Kidney capillary endothelial cell (primary cell): ENCODE measurements around the gene ITPR2.
A peak's percentile ranks its signal among the peaks of the same experiment; 100 is the strongest.
"Not testable (repeated sequence)": the region's sequence is repeated elsewhere in the genome, so short reads cannot be mapped to it uniquely, and the experiment has no call there.

Experiments used
- DNase-seq: peaks from one replicate; pipeline ENCODE4 v3.0.0-alpha.2; 2018; ENCODE audit warnings: low spot score

The ITPR2 gene

DNA sequence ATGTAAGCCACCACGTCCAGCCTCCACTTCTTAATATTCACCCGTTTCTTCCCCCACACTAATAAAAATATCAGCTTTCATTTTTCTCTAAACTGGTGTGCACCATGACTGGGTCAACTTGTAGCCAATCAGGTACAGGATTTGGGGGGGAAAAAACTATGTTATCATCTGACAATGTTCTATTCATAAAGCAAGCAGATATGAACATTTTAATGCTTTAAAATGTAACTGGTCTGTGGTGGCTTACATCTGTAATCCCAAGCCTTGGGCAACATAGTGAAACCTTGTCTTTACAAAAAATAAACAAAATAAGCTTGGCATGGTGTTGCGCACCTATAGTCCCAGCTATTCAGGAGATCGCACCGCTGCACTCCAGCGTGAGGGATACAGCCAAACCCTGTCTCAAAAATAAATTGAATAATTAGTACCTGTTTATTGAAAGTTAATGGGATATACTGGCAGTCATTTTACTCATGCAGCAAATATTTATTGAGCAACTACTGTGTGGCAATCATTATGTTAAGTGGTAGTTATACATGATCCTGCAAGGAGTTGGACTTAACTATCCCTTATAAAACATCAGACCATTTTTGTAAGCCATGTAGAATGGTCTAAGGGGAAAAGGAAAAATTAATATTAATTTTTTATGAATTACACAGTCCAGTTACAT is 15.3 kb upstream of the ITPR2 start:
- DNase-seq: no peak

DNA sequence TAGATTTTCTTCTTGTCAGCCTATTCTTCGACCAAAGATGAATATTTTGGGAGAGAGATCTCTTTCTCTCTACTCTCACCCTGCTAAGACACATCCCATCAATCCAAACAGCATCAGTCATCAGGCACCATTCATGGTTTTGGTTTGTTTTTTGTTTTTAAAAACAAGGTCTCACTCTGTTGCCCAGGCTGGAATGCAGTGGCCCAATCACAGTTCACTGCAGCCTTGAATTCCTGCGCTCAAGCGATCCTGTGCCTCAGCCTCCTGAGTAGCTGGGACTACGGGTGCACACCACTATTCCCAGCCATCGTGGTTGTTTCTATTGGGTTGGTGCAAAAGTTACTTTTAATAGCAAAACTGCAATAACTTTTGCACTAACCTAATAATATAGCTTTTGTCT is 14.4 kb upstream of the ITPR2 start:
- DNase-seq: no peak

DNA sequence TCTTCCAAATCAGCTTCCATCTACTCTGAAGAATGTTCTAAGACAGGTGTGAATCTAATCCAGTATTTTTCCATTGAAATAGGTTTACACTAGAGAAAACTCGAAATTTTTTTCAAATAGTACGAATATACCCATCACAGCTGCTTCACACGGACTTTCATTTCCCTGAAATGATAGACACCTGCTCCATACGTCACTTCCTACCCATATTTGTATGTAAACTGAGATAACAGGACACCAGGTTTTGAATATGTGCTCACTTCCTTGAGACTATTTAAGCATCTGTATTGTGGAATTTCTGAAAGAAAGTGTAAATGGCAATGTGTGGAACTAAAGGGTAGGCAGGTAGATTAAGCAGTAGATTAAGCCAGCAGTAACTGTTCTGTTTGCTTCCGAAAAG is 13.4 kb upstream of the ITPR2 start:
- DNase-seq: no peak

GRCh38 chr12:26845984-26846383 is 13.0 kb upstream of the ITPR2 start:
- DNase-seq: no peak

DNA sequence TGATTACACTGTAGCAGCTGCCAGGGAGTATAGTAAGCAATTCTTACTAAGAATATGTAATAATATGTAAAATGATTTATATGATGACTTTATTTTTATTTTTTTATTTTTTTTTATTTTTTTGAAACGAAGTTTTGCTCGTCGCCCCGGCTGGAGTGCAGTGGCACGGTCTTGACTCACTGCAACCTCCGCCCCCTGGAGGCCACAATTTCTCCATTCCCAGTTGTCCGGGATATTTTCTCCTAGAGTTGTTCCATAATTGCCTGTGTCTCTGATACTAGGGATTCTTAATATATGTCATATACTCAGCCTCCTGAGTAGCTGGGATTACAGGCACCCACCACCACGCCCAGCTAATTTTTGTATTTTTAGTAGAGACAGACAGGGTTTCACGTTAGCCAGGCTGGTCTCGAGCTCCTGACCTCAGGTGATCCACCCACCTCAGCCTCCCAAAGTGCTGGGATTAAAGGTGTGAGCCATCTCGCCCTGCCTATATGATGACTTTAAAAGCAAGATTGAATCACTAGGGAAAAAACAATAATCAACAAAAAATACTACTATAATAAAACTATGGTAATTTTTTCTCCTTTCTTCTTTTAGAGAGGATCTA is 12.2 kb upstream of the ITPR2 start:
- peak; percentile 39 for DNase-seq

GRCh38 chr12:26843311-26843710 is 10.3 kb upstream of the ITPR2 start:
- no peak for DNase-seq

GRCh38 chr12:26841085-26841484 is 8.1 kb upstream of the ITPR2 start:
- DNase-seq: no peak

GRCh38 chr12:26839512-26839911 is 6.5 kb upstream of the ITPR2 start:
- DNase-seq: no peak

- DNase-seq: no peak
Measured at GRCh38 chr12:26838888-26839416, 6.0 kb upstream of the ITPR2 start.

DNA sequence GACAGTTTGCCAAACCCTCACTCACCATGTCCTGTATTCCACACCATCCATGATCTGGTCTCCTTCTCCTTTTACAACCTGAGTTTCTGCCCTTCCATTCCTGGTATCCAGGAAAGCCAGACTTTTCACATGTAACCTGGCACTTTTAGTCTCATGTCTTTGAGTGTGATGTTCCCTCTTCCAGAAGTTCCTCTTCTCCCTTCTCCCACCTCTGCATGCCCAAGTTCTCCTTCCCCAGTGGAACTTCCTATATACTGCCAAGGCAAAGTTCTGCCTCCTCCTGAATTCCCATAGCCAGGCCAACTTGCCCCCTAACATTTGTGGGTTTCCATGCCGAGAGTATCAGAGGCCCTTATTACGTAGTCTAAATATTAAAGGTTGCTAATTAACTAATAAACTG is 3.2 kb upstream of the ITPR2 start:
- no peak for DNase-seq

DNA sequence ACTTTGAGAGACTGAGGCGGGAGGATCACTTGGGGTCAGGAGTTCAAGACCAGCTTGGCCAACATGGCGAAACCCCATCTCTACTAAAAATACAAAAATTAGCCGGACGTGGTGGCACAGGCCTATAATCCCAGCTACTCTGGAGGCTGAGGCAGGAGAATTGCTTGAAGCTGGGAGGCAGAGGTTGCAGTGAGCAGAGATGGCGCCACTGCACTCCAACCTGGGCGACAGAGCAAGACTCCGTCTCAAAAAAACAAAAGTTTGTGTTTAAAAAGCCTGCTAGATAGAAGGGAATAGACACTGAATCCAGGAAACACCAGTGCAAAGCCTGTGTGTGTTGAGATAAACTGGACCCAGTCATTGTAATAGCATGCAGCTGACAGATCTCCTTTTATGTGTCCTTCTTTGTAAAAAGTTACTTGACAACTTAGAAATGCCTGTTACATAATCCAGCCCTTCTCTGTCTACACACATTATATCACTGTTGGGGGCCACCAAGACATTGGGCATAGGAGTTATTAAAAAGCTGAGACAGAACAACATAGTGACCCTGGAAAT is 1.6 kb upstream of the ITPR2 start:
- not testable (repeated sequence) for DNase-seq

- no peak for DNase-seq
Measured at GRCh38 chr12:26833743-26834490, 923 bp upstream of the ITPR2 start.

- peak; percentile 85 for DNase-seq
Measured at GRCh38 chr12:26831951-26832821, 808 bp downstream of the ITPR2 start.

DNA sequence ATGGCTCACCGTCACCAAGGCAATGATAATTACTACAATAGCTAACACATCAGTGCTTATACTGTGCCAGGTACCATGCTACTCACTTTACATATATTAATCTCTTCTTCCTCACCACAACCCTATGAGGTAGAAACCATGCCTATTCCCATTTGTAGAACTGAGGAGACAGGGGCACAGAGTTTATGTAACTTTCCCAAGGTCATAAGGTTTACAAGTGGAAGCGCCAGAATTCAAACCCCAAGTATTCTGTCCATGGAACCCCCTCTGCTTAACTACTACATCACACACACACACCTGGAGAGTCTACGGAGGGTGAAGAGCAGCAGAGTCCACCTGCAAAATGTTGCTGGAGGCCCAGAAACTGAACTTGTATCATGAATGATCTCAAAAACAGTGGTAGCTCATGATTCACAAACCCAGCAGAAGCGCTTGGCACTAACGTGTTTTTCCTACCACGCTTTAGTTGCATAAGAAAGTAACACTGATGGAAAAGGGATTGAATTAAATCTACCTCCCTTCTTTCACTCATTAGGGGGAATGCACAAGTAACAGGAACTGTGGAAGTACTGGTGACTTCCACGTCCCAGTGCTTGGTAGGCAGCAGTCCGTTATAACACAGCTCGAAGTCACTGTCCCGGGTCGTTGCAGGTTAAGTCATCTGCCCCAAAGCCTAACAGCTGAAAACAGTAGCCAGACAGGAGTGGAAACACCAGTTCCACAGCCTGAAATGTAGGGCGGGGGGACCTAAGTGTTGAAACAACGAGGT is 2.0 kb downstream of the ITPR2 start:
- no peak for DNase-seq

- no peak for DNase-seq
Measured at GRCh38 chr12:26830363-26830762, 2.6 kb downstream of the ITPR2 start.

DNA sequence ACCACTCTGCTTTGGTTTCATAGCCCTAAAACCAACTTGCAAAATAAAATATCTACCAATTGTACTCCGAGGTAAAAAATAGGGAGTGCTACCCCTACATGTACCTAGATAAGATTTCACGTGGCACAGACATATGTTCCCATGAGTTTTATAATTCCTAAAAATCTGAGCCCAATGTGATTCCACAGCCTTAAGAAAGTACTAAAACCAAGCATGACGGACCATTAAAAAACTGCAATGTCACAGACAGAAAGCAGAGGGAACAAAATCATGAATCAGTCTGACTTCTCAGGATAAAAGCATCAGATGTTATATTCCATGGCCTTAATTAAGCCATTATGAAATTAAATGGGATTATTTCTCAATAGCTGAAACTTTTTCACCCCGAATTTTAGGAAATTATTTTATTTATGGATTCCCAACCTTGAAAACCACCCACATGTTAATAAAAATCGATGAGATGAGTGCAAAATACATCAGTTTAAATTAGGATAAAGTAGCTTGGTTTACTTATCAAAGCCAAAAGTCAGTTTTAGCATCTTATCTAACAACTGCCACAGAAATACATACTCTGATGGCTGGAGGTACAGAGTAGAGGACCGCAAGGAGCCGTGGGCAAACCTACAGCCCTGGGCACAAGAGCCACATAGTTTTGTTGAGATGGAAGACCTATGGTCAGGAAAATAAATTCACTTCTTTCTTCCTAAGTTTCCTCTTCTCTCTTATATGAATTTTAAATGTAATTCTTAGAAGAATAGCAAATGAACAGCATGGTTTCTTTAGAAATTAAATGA is 4.5 kb downstream of the ITPR2 start:
- no peak for DNase-seq

- DNase-seq: no peak
Measured at GRCh38 chr12:26826437-26826836, 6.6 kb downstream of the ITPR2 start.

- no peak for DNase-seq
Measured at GRCh38 chr12:26825459-26826016, 7.5 kb downstream of the ITPR2 start.

DNA sequence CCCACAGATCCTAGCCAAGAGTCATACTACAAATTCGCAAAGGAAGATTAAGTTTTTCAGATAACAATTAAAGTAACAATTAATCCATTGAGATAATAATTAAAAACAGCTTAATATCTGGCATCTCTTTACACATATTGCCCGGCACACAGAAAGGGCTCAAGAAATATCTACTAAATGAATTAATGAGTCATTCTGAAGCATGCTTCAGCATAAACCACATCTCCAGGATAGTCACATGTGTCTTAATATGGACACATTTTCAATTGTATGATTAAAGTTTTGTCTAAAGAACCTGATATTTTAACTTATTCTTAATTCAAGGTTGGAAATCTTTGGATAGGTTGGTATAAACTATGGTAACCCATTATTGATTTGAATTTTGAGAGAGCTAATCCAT is 9.6 kb downstream of the ITPR2 start:
- no peak for DNase-seq

DNA sequence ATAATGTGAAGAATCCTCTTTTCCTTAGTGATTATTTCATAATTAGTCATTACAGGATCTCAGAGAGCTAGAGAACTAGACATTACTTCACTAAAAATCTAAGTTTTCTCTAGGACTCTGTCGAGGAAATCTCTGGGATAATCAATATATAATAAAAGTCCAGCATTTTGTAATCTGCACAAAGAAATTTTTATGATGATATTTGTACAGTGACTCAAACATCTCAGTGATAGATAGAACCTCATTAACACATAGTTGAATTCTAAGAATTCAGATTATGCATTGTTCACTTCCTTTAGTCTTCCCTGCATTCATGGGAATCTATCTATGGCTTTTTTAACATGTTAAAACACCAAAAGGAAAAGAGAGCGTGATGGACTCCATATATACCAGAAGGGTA is 11.0 kb downstream of the ITPR2 start:
- no peak for DNase-seq
